CD4-positive, alpha-beta T cell treated with Interleukin-17A for 1 hour (primary cell): ENCODE measurements around the gene PAGE2.
"Not testable (repeated sequence)": the region's sequence is repeated elsewhere in the genome, so short reads cannot be mapped to it uniquely, and the experiment has no call there.

Experiments used
- DNase-seq: peaks from one replicate; pipeline ENCODE4 v3.0.0-alpha.2; 2020

Gene PAGE2, protein sequence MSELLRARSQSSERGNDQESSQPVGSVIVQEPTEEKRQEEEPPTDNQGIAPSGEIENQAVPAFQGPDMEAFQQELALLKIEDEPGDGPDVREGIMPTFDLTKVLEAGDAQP

DNA sequence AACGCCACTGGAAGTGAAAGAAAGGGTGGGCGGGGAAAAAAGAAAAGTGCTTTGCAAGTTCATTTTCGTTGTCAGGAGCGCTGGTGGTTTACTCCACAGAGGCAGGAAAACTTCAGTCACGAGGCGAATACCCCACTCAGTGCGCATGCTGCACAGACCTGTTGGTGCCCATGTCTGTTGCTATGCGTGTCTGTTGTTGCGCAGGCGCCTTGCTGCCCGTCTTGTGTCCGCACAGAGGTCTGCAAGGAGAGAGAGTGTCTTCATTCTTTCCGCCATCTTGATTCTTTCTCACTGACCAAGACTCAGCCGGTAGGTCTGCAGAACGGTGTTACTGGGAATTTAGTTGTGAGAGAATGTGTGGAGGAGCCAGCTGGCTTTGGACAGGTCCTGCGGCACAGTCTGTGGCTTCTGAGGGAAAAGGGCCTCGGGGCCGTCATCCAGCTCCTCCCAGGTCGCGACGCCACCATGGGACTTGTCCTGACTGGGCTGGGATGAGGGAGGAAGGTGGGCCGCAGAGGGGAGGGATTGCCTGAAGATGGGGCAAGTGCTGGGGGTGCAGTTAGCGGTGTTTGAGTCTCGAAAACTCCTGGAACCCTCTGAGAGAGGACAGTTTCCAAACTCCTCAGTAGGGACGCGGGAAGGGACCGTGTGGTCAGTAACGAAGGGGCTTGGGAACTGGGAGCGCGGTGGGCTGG is at the start of gene PAGE2:
Gene PAGE2 (plus strand): TSS at position 224 of the 695 bp plus-strand sequence. CDS start 1,003 bp downstream, outside the sequence.
- DNase-seq: no peak

DNA sequence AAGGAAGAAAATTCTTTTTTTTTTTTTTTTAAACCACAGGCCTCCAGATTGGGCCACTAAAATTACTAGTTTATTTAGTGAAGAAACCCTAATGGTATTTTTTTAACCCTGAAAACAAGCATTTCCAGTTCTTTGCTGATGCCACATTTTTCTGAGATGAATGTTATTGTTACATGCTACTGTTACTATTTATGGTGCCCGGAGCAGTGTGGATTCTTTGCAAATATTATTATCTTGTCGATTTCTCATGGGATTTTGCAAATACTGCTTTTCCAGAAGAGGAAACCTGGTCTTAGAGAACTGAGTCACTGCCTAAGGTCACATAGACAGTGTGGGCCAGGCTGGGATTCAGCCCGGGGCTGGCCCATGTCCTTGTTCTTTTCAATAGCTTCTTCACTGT is 49.3 kb upstream of the PAGE2 start:
- no peak for DNase-seq

DNA sequence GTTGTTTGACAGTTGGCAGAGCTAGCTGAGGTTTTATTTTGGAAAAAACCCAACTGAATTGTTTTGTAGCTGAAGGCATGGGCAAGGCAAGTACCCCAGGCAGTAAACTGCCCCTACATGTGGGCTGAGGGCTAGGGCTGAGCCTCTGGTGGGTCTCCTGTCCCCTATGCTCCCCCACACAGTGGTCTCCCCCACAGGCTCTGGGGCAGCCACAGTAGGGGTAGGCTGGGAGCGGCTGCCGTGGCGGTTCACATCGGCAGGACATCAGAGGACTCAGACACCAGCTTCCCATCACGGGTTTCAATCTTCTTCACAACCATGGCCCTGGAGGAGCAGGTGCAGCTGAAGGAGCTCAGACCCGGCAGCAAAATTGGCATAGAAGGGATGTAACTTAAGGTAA is 47.3 kb upstream of the PAGE2 start:
- no peak for DNase-seq

DNA sequence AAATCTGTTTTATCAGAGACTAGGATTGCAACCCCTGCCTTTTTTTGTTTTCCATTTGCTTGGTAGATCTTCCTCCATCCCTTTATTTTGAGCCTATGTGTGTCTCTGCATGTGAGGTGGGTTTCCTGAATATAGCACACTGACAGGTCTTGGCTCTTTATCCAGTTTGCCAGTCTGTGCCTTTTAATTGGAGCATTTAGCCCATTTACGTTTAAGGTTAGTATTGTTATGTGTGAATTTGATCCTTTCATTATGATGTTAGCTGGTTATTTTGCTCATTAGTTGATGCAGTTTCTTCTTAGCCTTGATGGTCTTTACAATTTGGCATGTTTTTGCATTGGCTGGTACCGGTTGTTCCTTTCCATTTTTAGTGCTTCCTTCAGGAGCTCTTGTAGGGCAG is 38.2 kb upstream of the PAGE2 start:
- not testable (repeated sequence) for DNase-seq

- peak; percentile 66 for DNase-seq
Observed at GRCh38 chrX:55056820-55057674, 31.8 kb upstream of the PAGE2 start.

DNA sequence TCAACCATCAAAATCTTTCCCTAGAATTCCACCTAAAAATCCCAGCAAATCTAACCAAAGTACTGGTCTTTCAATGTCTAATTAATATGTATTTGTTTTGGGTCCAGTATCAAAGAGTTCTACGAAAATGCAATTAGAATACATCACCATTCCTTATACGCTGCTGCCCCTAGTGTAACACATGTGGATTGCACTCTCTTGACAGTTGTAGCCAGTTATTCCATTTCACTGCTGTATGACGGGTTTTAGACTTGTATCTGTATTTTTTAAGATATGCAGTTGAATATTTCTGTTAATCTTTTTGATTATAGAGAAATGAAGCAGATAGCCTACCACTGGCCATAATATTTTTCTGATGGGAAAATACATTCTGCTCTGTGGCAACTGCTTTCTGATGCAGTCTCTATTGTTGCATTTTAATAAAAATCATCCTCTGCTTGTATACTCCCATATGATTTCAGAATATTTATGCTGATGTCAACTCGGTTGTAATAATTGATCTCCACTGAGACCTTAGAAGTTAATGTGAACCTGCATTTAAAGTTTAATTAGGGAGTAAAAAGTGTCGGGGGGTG is 31.1 kb upstream of the PAGE2 start:
- peak; percentile 62 for DNase-seq

DNA sequence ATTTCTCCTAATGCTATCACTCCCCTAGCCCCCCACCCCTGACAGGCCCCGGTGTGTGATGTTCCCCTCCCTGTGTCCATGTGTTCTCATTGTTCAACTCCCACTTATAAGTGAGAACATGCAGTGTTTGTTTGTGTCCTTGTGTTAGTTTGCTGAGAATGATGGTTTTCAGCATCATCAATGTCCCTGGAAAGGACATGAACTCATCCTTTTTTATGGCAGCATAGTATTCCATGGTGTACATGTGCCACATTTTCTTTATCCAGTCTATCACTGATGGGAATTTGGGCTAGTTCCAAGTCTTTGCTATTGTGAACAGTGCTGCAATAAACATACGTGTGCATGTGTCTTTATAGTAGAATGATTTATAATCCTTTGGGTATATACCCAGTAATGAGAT is 21.6 kb upstream of the PAGE2 start:
- DNase-seq: not testable (repeated sequence)

- DNase-seq: no peak
Observed at GRCh38 chrX:55072286-55072685, 16.5 kb upstream of the PAGE2 start.

- no peak for DNase-seq
Observed at GRCh38 chrX:55074851-55075467, 13.9 kb upstream of the PAGE2 start, which contains the start of gene PAGE2B. PAGE2B (plus strand) TSS chrX:55075030; CDS start chrX:55076042, 1,012 bp downstream.

DNA sequence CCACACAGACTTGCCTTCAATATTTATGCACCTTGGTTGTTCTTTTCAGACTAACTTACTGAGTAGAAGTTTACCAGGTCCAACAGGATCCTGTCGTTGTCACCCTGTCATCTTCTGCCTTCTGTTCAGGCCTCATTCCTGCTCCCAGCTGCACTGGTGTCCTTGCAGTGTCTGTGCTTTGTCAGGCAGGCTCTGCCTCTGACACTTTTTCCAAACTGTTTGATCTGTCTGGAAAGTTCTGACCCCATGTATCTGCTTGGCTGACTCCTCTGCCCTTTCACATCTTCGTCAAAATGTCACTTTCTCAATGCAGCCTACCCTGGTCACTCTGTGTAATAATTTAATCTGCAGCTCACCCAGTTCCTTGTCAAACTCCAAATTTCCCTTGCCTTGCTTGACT is 9.9 kb downstream of the PAGE2 start:
- no peak for DNase-seq

DNA sequence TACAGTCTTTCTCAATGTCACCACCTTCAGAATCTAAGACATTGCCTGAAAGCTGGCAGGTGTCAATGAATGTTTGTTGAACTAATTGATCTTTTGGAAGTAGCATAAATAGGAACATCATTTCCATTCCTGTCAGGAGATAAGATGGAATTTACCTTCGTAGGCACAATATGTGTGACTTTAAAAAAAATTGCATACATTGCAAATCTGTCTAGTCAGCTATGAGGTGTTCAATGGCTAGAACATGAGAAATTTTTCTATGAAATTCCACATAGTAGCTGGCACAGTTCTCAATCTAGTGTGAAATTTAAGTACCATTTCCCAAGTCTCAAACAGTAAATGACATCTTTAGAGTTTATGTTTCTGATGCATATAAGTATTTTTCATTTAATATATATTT is 10.3 kb downstream of the PAGE2 start:
- no peak for DNase-seq

GRCh38 chrX:55102754-55103153 is 13.9 kb downstream of the PAGE2 start:
- DNase-seq: no peak

GRCh38 chrX:55107262-55107661 is 18.4 kb downstream of the PAGE2 start:
- DNase-seq: no peak

DNA sequence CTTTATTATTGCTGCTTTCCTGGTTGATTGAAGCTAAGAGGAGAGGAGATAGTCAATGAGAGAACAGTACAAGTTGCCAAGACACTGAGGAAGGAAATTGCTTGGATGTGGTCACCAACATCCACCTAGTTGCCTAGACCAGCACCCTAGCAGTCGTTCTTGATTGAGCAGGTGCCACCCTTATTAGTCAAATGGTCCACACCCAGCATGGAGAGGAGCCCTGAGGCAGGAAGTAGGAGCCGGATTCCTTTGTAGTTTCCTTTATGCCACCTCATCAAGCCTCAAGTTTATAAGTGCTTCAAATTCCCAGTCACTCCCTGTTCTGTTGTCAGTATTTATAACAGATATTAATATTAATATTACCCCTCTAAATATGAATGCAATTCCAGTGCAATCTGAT is 19.1 kb downstream of the PAGE2 start:
- no peak for DNase-seq

DNA sequence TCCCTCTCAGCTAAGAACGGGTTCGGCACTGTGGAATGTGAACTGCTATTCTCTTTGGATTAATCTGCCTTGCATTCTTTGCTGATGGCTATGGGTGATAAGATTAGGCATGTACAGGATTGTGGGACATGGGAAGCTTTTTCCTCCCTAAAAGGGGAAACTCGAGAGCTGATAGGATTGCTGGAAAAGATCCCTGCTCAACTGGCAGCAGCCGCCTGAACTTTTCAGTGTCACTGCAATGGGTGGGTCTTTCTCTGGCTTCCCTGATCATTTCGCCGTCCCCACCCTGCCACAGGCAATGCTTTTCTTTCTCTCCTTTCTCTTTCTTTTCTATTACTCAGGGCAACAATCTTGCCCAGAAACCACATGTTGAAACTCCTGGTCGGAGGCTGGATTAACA is 20.5 kb downstream of the PAGE2 start:
- no peak for DNase-seq

DNA sequence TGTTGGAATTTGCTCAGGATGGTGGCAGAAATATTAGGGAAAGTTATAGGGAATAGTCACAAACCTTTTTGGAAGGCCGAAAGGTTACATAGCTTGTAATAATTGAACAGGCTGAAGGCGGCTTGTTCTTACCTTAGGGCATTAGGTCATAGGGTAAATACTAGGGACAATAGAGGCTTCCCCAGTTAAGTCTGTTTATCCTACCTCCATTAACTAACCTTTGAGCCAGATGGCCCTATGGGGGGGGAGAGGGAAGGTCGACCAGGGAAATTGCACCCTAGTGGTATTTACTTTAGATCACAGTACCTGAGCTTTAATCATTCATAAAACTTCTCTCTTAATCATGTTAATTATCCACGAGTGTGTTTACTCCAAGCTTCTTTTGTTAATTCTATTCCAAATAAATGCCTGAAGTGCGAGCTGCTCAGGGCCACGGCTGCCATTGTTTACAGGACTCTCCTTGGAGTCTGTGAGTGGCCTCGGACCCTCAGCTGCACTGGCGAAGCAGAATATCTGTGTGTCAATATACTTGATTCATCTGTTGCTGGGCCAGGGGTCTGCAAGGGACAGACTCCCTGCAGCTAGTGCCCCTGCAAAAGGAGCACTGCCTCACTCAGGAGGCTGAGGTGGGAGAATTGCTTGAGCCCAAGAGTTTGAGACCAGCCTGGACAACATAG is 22.9 kb downstream of the PAGE2 start:
- no peak for DNase-seq

DNA sequence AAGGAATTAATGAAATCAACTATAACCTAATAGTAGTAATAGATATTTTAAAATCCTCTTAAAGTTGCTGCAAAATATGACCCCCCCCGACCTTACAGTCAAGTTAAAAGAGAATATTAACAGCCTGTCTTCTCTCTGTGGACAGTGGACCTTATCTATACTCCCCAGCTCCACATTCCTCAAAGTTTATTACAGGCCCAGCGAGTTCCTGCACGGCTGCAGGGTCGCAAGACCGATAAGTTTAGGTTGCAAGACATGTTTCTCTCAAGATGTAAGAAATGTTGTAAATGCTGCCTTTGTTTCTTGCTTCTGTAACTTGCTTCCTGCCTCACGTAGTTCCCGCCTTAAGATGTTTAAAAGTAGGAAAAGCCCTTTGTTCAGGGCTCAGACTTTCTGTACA is 27.8 kb downstream of the PAGE2 start:
- not testable (repeated sequence) for DNase-seq

- DNase-seq: peak; percentile 28
Observed at GRCh38 chrX:55118574-55118973, 29.8 kb downstream of the PAGE2 start.

DNA sequence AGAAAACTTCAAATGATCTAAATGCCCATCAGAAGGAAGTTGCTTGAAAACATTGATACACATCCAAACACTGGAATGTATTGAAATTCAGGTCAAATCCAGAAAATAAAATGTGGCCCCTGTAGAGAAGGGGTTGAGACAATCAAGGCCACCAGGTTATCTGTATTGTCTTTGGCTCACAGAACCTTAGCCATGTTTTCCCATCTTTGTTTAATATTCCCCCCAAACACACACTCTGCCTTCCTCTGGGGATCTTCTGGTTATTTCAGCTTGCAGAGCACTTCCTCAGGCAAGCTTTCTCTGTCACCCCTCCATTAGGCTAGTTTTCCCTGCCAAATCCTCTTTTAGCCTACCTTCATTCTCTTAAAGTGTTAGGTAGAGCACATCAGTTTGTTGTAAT is 30.5 kb downstream of the PAGE2 start:
- DNase-seq: no peak

DNA sequence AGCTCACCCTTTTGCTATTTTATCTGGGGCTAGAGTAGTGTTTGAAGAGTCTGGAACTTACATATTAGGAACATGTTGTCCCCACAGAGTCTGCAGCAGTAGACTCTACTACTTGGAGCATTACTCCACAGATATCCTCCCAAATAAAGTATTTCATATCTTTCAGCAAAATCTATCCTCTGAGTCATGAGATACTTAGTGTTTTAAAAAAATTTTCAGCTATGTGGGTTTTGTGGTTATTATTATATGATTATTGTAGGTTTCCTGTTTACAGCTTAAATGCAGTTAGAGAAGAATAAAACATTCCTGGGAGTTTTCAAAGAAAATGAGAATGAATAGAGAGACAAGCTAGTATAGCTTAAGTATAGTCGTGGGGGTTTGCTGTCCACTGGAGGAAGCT is 30.9 kb downstream of the PAGE2 start:
- peak; percentile 0 for DNase-seq

DNA sequence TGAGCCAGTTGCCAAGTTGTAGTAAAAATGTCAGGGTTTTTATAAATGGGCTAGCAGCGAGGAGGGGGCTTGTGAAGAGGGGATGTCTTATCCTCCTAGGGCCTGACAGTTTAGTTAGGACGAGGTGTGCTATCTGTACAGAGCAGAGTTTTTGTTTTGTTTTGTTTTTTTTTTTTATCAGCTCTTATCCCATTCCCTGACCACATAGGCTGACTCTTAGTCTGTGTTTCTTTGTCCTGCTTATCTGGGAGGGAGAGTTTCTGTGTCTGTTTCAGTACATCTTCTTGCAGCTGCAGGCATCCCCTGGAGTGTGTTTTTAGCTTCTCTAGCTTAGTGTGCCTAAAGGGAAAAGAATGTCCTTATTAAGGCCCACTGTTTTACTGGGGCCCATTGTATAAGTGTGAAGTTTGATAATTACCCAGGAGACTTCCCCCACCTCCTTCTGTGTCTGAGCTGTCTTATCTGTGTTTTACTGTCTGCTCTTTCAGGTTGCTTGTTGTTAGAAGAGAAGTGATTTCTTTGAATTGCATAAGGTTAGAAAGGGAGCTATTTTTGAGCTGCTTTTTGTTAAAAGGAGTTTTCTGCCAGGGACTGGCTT is 32.0 kb downstream of the PAGE2 start:
- no peak for DNase-seq

GRCh38 chrX:55123900-55124299 is 35.1 kb downstream of the PAGE2 start:
- no peak for DNase-seq
